Neural progenitor cell (in vitro differentiated cells): ENCODE results near the gene SLC6A13. TPM values are rescaled to one million over a fixed set of nuclear protein-coding genes. Genes with fewer than 3 reads are reported as not detected.

Source experiments
- DNase-seq: peaks from one replicate; pipeline ENCODE4 v3.0.0-alpha.2; 2016; ENCODE audit warnings: low spot score
- H2AFZ ChIP-seq: fragments of 200-600 bp; sonication (generic); replicated peaks from 2 replicates; pipeline ENCODE4 v1.6.1; 2016; ENCODE audit warnings: antibody characterized with exemption
- H3F3A ChIP-seq: fragments of 200-600 bp; sonication (generic); 2 replicates; pipeline ENCODE4 v1.6.1; 2016; ENCODE audit warnings: antibody characterized with exemption, low read depth
- H3K27ac ChIP-seq: fragments of 200-600 bp; sonication (generic); 2 replicates; pipeline ENCODE4 v1.5.1; 2016; ENCODE audit warnings: mild to moderate bottlenecking
- H3K27me3 ChIP-seq: fragments of 200-600 bp; sonication (generic); 2 replicates; pipeline ENCODE4 v1.6.1; 2016; ENCODE audit warnings: mild to moderate bottlenecking, moderate library complexity
- H3K36me3 ChIP-seq: fragments of 200-600 bp; sonication (generic); 2 replicates; pipeline ENCODE4 v1.5.1; 2016
- H3K4me1 ChIP-seq: fragments of 200-600 bp; sonication (generic); 2 replicates; pipeline ENCODE4 v1.6.1; 2016; ENCODE audit warnings: mixed run types
- H3K4me2 ChIP-seq: fragments of 200-600 bp; sonication (generic); 2 replicates; pipeline ENCODE4 v1.6.1; 2016
- H3K4me3 ChIP-seq: fragments of 200-600 bp; sonication (generic); 2 replicates; pipeline ENCODE4 v1.5.1; 2016
- H3K79me2 ChIP-seq: fragments of 200-600 bp; sonication (generic); 2 replicates; pipeline ENCODE4 v1.6.1; 2016; ENCODE audit warnings: low read depth
- H3K9ac ChIP-seq: fragments of 200-600 bp; sonication (generic); 2 replicates; pipeline ENCODE4 v1.6.1; 2016
- H3K9me3 ChIP-seq: fragments of 200-600 bp; sonication (generic); 2 replicates; pipeline ENCODE4 v1.5.1; 2016; ENCODE audit warnings: low read depth
- H4K20me1 ChIP-seq: fragments of 200-600 bp; sonication (generic); 2 replicates; pipeline ENCODE4 v1.6.1; 2016; ENCODE audit warnings: low read depth
- H3K27ac Mint-ChIP-seq: 3 replicates; pipeline ENCODE4 v1.8.0; 2021; ENCODE audit warnings: mixed read lengths
- H3K27me3 Mint-ChIP-seq: 2 replicates; pipeline ENCODE4 v1.8.0; 2022; ENCODE audit warnings: low read depth, mild to moderate bottlenecking, inconsistent platforms, moderate library complexity, mixed read lengths; ENCODE audit not compliant: insufficient read depth
- H3K36me3 Mint-ChIP-seq: 3 replicates; pipeline ENCODE4 v1.8.0; 2021; ENCODE audit warnings: mixed read lengths
- H3K4me1 Mint-ChIP-seq: 3 replicates; pipeline ENCODE4 v1.8.0; 2021; ENCODE audit warnings: mixed read lengths
- H3K4me3 Mint-ChIP-seq: 3 replicates; pipeline ENCODE4 v1.8.0; 2021; ENCODE audit warnings: mild to moderate bottlenecking, moderate library complexity, mixed read lengths
- H3K9me3 Mint-ChIP-seq: 3 replicates; pipeline ENCODE4 v1.8.0; 2020; ENCODE audit warnings: mixed read lengths
- CTCF ChIP-seq: fragments of 200-600 bp; sonication (generic); IDR thresholded peaks from 2 replicates; pipeline ENCODE4 v1.5.1; 2017; ENCODE audit warnings: antibody characterized with exemption, mild to moderate bottlenecking
- EZH2 ChIP-seq: fragments of 200-600 bp; sonication (generic); IDR thresholded peaks from 2 replicates; pipeline ENCODE4 v1.6.1; 2017; ENCODE audit warnings: antibody characterized with exemption, mild to moderate bottlenecking, moderate library complexity
- EZH2phosphoT487 ChIP-seq: fragments of 200-600 bp; sonication (generic); IDR thresholded peaks from 2 replicates; pipeline ENCODE4 v1.6.1; 2017; ENCODE audit warnings: antibody characterized with exemption
- total RNA-seq: library from RNA; depleted of rRNA; stranded (reverse); fragments of >200 nt; gene quantifications from 2 replicates; pipeline ENCODE4 v1.2.3, GENCODE V29; 2015; ENCODE audit warnings: low replicate concordance

SLC6A13 gene
- total RNA-seq, 1 donor from 2014 or later: not detected

- H3K27me3 Mint-ChIP-seq: peaks cover 20% of the 10 kb centered on the region
- Histone ChIP-seq H4K20me1 (no peaks in the 10 kb centered on the region), H3K79me2 (no peaks in the 10 kb centered on the region), H3K27me3 (peaks cover 54% of the 10 kb centered on the region), H3K4me2 (no peak overlapping the region), H3K27ac (no peak overlapping the region), H3F3A (no peaks in the 10 kb centered on the region), H3K9ac (no peak overlapping the region), H3K9me3 (no peaks in the 10 kb centered on the region), H2AFZ (no peak overlapping the region), H3K36me3 (no peaks in the 10 kb centered on the region), H3K4me1 (no peaks in the 10 kb centered on the region), H3K4me3 (no peak overlapping the region)
- H3K9me3 Mint-ChIP-seq: no peaks in the 10 kb centered on the region
- no peaks in the 10 kb centered on the region for H3K36me3 Mint-ChIP-seq
- peaks cover 7% of the 10 kb centered on the region for H3K4me1 Mint-ChIP-seq
- H3K4me3 Mint-ChIP-seq: no peak overlapping the region
- no peak overlapping the region for H3K27ac Mint-ChIP-seq
- TF ChIP-seq EZH2 (no peak), EZH2phosphoT487 (no peak), CTCF (no peak)
- no peak for DNase-seq
Observed at GRCh38 chr12:190881-191280, 71.8 kb downstream of the SLC6A13 start.

GRCh38 chr12:189622-189962 lies 73.0 kb downstream of the SLC6A13 start:
- Histone ChIP-seq H2AFZ (no peak overlapping the region), H3K4me3 (no peak overlapping the region), H3K79me2 (no peaks in the 10 kb centered on the region), H3K27ac (no peak overlapping the region), H3K9me3 (no peaks in the 10 kb centered on the region), H3K4me2 (no peak overlapping the region), H3F3A (no peaks in the 10 kb centered on the region), H3K27me3 (peaks cover 54% of the 10 kb centered on the region), H4K20me1 (no peaks in the 10 kb centered on the region), H3K9ac (no peak overlapping the region), H3K36me3 (no peaks in the 10 kb centered on the region), H3K4me1 (no peaks in the 10 kb centered on the region)
- peaks cover 21% of the 10 kb centered on the region for H3K27me3 Mint-ChIP-seq
- H3K9me3 Mint-ChIP-seq: no peaks in the 10 kb centered on the region
- no peak overlapping the region for H3K27ac Mint-ChIP-seq
- H3K4me3 Mint-ChIP-seq: no peak overlapping the region
- H3K4me1 Mint-ChIP-seq: peaks cover 9% of the 10 kb centered on the region
- TF ChIP-seq EZH2phosphoT487: no peak
- TF ChIP-seq CTCF: no peak
- TF ChIP-seq EZH2: no peak
- DNase-seq: no peak
- no peaks in the 10 kb centered on the region for H3K36me3 Mint-ChIP-seq

- Histone ChIP-seq H3K27ac (no peak overlapping the region), H3K79me2 (no peaks in the 10 kb centered on the region), H4K20me1 (no peaks in the 10 kb centered on the region), H3K4me2 (peak overlapping the region; percentile 88), H3K9me3 (no peaks in the 10 kb centered on the region), H3K36me3 (no peaks in the 10 kb centered on the region), H3K27me3 (peaks cover 53% of the 10 kb centered on the region), H3K4me1 (no peaks in the 10 kb centered on the region), H3K9ac (no peak overlapping the region), H2AFZ (peak overlapping the region; percentile 98), H3K4me3 (peak overlapping the region; percentile 56), H3F3A (no peaks in the 10 kb centered on the region)
- H3K27me3 Mint-ChIP-seq: peaks cover 19% of the 10 kb centered on the region
- peak; percentile 91 for DNase-seq
- no peaks in the 10 kb centered on the region for H3K36me3 Mint-ChIP-seq
- peak overlapping the region; percentile 87 for H3K4me3 Mint-ChIP-seq
- H3K4me1 Mint-ChIP-seq: peaks cover 9% of the 10 kb centered on the region
- H3K9me3 Mint-ChIP-seq: no peaks in the 10 kb centered on the region
- TF ChIP-seq EZH2: peak; percentile 63
- no peak for TF ChIP-seq EZH2phosphoT487
- peak; percentile 77 for TF ChIP-seq CTCF
- peak overlapping the region; percentile 66 for H3K27ac Mint-ChIP-seq
Observed at GRCh38 chr12:188910-189621, 73.6 kb downstream of the SLC6A13 start.
